Keratinocyte (primary cell): ENCODE measurements around the gene RAMP1.

ENCODE experiments used
- EZH2 ChIP-seq: IDR thresholded peaks from one replicate; pipeline ENCODE4 v1.6.1; 2012; ENCODE audit warnings: inconsistent platforms, mild to moderate bottlenecking, low read length, moderate library complexity
- TF ChIP-seq, protein P1 (sequence below), 3 experiments: IDR thresholded peaks in 1 of 3; conservative IDR thresholded peaks in 1 of 3; optimal IDR thresholded peaks in 1 of 3; 2 replicates in 2 of 3; 3 replicates in 1 of 3; pipeline versions ENCODE3 to v1.5.1; 2011; ENCODE audit warnings: low read length in 3 of 3, mild to moderate bottlenecking in 3 of 3, moderate library complexity in 2 of 3, control low read depth in 1 of 3, inconsistent platforms in 1 of 3; ENCODE audit not compliant: insufficient read depth in 2 of 3; ENCODE audit errors: extremely low read depth in 1 of 3

- TF ChIP-seq, protein P1, sequence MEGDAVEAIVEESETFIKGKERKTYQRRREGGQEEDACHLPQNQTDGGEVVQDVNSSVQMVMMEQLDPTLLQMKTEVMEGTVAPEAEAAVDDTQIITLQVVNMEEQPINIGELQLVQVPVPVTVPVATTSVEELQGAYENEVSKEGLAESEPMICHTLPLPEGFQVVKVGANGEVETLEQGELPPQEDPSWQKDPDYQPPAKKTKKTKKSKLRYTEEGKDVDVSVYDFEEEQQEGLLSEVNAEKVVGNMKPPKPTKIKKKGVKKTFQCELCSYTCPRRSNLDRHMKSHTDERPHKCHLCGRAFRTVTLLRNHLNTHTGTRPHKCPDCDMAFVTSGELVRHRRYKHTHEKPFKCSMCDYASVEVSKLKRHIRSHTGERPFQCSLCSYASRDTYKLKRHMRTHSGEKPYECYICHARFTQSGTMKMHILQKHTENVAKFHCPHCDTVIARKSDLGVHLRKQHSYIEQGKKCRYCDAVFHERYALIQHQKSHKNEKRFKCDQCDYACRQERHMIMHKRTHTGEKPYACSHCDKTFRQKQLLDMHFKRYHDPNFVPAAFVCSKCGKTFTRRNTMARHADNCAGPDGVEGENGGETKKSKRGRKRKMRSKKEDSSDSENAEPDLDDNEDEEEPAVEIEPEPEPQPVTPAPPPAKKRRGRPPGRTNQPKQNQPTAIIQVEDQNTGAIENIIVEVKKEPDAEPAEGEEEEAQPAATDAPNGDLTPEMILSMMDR (optimal IDR thresholded peaks at IDR 0.05 in 1 of 3, IDR thresholded peaks at IDR 0.05 in 1 of 3, conservative IDR thresholded peaks at IDR 0.05 in 1 of 3; ENCODE audit: extremely low read depth in 1 of 3, insufficient read depth in 2 of 3, low read length in 3 of 3) = no peak
- TF ChIP-seq EZH2 = no peak
These were observed 11.6 kb downstream of the RAMP1 start for GRCh38 chr2:237870754-237871651.
